ENCODE data around the gene SERPINA1.
"Not testable (repeated sequence)": the region's sequence is repeated elsewhere in the genome, so short reads cannot be mapped to it uniquely, and the experiment has no call there.

GRCh38 chr14:94346065-94346786 lies 42.2 kb downstream of the SERPINA1 start:
- not testable (repeated sequence) for TF ChIP-seq POLR2A (IDR thresholded peaks at IDR 0.05; ENCODE audit: low read depth, low read length); POLR2AphosphoS5 (IDR thresholded peaks at IDR 0.05; ENCODE audit: low read depth, low read length); TAF1 (IDR thresholded peaks at IDR 0.05; ENCODE audit: borderline replicate concordance, low read depth, low read length)
